NCI-H2081 (cell line): ENCODE data around the gene TCP1.
"Not testable (repeated sequence)": the region's sequence is repeated elsewhere in the genome, so short reads cannot be mapped to it uniquely, and the experiment has no call there.

Source experiments
- DNase-seq, 2 experiments: peaks; one replicate each; lab custom pipeline; 2025; lab: John Stamatoyannopoulos, UW

Gene TCP1

DNA sequence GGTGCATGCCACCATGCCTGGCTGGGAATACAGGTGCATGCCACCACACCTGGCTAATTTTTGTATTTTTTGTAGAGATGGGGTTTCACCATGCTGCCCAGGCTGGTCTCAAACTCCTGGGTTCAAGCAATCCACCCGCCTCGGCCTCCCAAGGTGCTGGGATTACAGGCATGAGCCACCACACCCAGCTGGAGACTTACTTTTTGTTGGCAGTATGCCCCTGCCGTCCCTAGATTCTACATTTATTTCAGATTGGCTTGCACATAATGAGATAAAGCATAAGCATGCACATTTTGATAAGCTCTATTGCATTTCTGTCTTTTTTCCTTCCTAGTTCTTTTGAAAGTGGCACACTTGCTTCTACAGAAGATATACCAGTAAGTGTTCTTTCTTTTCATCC is 27.4 kb upstream of the TCP1 start:
- not testable (repeated sequence) for DNase-seq

DNA sequence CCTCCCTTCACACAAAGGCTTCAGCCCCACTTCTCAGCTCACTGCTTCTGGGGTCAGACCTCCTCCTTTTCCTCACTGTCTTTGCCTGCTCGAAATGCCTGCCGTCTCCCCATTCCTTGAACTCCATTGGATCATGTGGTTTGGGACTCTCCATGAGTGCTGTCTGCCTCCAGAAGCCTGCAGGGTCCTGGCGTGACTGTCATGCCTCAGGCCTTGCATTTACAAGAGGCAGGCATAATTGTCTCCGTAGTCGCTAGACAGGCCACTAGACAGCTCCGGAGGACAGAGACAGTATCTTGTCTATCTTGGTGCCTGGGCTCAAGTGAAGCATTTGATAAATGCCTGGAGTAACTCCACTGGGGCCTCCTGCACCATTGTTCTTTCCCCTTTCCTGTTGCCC is 26.0 kb upstream of the TCP1 start:
- DNase-seq: no peak

DNA sequence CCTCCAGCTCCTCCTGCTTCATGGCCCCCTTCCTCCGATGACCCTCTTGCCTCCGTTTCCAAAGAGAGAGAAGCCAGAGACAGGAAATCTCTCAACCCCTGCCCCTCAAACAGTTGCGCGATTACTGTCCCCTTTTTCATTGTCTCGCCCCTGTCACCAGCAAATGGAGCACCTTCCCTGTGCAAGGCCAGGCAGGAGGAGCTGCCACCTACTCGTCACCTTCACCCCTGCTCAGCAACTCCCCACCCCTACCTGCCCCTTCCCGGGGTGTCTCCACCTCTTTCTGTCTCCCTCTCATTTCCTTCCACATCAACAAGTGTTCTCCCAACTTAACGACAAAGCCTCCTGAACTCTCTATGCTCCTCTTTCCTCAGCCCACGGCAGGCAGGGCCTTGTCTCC is 24.4 kb upstream of the TCP1 start:
- DNase-seq: no peak

DNA sequence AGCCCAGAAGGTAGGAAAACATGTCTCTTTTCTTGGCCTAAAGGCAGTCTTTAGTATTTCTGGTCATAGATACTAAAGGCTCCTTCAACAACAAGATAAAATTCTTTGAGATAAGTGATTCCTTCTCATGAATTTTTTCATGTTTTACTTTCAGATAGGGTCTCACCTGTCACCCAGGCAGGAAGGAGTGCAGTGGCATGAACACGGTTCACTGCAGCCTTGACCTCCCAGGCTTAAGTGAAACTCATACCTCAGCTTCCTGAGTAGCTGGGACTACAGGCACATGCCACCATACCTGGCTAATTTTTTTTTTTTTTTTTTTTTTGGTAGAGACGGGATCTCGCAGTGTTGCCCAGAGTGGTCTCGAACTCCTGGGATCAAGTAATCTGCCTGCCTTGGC is 19.7 kb upstream of the TCP1 start:
- DNase-seq: no peak

DNA sequence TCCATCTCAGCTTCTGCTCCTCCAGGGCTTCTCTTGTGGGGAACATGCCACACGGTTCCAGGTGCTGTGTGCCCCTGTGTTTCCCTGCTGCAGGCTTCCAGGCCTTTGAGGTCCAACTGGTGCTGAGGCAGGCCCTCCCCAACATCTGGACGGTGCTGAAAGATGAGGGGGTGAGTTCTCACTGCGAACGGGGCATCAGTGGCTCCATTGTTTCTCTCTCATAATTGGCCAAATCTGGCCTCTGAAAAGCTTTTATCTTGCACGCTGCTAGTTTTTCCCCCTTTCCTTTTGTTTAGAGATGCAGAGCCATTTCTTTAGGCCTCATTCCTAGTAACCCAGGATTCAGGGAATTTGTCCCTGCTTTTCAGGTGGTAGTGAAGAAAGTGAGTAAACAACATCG is 19.2 kb upstream of the TCP1 start:
- no peak for DNase-seq

DNA sequence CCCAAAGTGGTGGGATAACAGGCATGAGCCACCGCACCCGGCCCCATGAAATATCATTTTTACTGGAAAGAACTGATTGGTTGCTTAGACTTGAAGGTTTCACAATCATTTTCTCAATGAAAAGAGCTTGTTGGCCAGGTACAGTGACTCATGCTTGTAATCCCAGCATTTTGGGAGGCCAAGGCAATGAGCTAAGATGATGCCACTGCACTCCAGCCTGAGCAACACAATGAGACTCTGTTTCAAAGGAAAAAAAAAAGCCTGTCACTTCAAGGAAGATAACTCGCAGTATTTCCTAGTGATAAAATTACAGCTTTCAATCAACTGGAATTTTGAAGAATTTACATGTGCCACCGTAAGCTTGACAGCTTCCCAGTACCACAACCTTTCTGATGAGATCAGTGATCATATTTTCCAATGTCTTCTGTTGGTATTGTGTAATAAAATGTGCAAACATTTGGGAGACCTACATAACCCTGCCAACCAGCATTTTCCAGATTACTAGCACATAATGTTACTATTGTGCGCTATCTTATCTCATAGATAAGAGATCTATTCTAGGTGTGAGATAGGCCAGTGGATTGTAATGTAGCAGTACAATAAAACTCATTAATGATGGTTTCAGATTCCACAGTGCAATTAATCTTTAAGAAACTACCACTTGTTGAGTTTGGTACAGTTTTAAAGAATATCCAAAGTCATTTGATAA is 17.9 kb upstream of the TCP1 start:
- no peak for DNase-seq

DNA sequence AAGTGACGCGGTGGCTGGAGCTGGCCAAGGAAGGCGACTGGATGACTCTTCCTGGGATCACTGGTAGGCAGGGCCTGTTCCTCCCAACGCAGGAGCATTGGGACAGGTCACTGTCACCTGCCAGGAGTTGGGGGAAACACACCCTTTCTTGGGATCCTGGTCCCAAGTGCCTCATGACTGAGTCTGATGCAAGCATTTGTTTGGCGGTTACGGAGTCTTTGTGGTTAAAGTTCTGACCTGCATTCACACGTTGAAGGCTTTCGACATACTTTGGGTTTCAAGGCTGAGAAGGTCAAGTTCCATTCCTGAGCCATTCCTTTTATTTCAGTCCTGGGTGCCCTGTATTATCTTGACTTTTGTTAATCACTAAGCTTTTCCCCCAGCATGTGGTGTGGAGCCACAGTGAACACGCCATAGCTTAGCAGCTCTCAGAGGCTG is 16.6 kb upstream of the TCP1 start:
- DNase-seq: no peak

DNA sequence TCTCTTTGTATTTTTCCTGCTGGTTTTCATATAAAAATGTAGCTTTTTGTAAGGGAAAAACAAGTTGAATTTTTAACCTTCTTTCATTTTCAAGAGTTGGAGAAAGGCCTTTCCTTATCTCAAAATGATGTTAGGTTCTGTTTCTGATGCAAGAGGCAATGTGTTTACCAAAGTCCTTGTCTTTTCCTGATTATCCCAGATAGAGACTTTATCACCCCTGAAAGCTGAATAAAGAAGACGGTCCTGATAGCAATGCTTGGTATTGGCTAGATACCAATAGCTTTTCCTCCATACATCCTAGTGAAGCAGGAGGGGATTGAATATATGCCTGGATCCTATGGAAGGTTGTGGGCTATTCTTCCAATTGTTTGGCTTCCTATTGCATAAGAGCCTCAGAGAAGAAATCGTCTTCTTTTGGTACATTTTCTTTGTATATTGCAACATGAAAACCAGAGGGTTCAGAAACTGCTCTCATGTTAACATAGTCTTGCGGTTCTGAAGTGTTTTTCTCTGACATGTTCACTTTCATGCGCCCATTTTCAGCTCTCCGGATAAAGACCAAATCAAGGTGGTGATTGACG is 16.1 kb upstream of the TCP1 start:
- no peak for DNase-seq

DNA sequence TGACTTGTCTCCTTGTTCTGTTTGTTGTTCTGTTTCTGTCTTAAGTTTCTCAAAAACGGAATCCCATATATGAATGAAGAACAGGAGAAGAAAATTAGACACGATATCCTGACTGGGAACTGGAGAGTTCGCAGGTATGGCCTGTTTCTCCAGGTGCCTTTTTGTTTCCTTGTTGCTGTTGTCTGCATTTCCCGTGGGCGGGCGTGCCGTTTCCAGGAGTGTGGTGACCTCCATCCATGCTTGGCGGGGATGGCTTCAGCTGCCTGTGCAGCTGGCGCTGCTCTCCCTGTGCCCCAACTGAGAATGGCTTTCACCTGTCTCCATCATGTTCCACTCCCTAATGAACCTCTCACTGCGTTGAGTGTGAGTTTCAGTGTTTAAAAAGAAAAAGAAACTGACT is 15.1 kb upstream of the TCP1 start:
- DNase-seq: no peak

DNA sequence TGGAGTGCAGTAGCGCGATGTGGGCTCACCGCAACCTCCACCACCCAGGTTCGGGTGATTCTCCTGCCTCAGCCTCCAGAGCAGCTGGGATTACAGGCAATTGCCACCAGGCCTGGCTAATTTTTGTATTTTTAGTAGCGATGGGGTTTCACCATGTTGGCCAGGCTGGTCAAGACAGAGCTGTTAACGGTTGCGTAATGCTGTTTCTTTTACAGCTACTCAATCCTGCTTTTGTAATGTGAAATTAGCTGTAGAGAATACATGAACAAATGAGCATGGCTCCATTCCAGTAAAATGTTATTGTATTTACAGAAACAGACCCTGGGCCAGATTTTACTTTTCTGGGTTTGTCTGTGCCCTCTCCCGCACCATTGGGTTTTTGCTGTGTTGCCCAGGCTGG is 12.5 kb upstream of the TCP1 start:
- no peak for DNase-seq

DNA sequence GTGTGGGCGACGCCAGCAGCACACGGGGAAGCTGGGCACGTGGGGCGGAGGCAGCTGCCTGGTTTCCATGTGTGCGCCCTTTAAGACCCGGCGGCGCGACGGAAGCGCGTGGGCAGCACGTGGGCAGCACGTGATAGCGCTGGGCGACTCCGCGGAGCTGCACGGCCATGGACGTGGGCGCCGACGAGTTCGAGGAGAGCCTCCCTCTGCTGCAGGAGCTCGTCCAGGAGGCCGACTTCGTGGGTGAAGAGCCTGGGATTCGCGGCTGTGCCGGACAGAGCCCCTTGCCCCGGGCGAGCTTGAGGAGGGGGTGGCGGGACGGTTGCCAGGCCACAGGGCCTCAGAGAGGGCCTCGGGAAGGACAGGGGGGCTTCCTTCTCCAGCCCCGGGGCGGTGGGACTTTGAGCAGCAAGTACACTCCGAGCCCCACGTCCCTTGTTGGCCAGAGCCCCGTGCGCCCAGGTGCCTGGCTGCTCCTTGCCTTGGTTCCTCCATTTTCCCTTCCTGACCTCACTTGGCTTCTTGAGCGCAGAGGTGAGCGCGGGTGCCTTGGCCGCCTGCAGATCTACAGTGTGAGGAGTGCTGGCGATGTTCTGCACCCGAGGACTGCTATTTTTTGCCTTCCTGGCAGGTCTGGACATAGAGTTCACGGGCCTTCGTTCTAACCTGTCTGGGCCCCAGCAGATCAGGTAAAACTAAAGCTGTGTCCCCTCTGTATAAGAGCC is 10.9 kb upstream of the TCP1 start, which contains the start of gene PNLDC1:
PNLDC1 (plus strand) TSS at position 136 of the 725 bp plus-strand sequence; CDS start at position 168, 32 bp downstream.
- no peak for DNase-seq

DNA sequence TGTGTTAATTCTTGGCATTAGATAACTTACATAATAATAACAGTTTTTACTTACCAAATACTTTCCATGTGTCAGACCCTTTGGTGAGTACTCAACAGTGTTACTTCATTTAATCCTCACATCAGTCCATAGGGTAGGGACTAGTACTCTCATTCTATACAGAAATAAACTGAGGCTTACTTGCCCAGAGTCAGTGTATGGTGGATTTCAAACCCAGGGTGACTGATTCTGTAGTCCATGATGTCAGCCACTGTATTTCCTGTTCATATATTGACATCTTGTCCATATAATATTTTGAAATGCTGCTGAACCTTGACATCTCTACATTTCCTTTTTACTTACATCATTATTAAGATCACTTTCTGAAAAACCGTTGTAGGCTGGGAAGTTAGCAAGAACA is 8.2 kb upstream of the TCP1 start:
- DNase-seq: no peak

DNA sequence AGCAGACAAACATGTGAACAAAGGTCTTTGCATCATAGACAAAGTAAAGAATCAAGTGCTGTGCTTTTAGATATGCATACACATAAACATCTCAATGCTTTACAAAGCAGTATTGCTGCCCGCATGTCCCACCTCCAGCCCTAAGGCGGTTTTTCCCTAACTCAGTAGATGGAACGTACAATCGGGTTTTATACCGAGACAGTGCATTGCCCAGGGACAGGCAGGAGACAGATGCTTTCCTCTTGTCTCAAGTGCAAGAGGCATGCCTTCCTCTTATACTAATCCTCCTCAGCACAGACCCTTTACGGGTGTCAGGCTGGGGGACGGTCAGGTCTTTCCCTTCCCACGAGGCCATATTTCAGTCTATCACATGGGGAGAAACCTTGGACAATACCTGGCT is 5.6 kb upstream of the TCP1 start:
- not testable (repeated sequence) for DNase-seq

DNA sequence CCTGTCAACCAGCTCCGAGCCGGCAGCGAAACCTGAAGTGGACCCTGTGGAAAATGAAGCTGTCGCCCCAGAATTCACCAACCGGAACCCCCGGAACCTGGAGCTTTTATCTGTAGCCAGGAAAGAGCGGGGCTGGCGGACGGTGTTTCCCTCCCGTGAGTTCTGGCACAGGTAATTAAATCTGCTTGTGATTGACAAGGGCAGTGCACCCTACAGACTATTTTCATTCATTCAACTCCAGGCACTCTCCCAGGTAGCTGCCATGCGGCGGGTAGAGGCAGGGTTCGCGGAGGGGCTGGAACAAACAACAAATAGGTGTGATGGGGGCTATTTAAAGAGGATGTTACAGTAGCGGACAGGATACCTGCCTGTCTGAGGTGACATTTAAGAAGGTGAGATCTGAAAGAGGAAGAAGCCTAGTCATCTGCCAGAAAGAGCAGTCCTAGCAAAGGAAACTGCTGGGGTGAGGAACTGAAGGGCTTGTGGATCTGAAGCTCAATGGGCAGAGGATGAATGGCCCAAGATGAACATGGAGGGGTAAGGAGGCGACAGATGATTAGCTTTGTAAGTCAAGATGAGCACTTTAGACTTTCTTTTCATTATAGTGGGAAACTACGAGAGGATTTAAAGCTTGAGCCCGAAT is 1.7 kb upstream of the TCP1 start:
- no peak for DNase-seq

DNA sequence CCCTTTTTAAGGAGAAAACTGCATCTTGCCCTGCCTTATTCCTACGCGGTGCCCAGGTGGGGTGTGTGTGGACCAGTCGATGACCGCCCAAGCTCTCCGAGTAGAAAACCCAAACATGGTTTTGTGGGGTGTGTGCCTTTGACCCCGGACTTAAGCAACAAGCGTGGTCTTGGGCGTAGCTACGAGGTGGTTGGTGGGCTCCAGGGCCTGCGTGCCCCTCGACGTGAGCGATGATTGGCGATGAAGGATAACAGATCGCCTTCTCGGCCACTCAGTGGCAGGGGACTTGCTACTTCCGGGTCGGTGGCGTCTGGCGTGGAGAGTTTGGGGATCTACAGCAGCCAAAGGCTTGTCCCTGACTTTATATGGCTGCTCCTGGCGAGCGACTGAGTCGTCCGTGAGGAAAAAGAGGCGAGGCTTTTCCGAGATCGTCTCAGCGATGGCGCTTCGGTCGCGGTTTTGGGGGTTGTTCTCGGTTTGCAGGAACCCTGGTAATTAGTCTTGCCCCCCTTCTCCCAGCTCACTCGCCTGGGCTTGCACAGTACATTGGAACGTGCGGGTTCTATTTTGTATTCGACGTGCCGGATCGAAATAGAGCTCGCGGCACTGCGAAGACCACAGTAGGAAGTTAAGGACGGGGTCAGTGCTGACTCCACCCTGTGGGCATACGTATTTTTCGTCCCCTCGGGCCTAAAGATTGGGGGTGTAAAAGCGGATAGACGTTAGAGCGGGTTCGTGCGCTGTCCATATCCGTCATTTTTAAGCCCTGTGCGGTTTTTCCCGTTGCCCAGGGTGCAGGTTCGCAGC is 950 bp upstream of the TCP1 start, which contains the start of gene MRPL18:
MRPL18 (plus strand) TSS at position 319 of the 807 bp plus-strand sequence; CDS start at position 440, 121 bp downstream.
- peak; percentile 90 to 95 for DNase-seq

DNA sequence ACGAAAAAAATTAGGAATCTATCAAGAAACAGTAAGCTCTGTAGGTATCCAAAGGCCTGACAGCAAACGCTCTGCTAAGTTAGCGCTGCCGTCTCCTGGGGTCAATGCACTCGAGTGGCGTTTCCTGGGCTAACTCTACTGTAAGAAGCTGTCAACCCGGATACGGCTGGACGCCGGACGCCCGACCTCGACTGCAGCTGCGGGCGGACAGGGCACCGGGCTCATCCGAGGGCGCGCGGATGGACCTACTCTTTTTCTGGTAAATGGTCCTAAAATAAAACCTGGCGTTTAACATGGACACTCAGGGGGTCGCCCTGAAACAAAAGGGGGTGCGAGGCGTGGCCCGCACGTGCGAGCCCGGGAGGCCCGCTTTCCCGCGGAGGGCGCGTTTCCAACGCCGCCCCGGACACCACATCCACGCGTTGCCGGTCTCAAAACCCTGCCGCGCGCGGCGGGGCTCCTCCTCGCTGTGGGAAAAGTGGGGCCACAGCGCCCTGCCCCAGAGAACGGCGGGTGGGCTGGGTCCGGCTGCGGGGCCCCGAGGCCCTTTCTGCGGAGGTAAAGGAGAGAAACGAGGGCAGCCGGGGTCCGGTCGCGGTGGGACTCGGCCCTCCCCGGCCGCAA is 537 bp downstream of the TCP1 start:
- DNase-seq: no peak

DNA sequence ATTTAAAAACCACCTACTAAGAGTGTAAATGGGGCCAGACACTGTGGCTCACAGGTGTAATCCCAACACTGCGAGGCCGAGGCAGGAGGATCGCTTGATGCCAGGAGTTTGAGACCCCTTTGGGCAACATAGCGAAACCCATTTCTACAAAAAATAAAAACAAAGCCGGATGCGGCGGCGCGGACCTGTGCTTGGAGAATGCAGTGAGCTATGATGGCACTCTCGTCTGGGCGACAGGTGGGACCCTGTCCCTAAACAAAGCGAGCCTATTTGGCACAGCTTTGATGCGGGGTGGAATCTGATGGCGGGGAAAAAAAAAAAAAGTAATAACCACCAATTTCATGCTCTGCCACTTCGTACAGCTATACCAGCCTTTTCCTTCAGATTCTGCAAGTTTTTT is 1.1 kb downstream of the TCP1 start:
- DNase-seq: no peak

DNA sequence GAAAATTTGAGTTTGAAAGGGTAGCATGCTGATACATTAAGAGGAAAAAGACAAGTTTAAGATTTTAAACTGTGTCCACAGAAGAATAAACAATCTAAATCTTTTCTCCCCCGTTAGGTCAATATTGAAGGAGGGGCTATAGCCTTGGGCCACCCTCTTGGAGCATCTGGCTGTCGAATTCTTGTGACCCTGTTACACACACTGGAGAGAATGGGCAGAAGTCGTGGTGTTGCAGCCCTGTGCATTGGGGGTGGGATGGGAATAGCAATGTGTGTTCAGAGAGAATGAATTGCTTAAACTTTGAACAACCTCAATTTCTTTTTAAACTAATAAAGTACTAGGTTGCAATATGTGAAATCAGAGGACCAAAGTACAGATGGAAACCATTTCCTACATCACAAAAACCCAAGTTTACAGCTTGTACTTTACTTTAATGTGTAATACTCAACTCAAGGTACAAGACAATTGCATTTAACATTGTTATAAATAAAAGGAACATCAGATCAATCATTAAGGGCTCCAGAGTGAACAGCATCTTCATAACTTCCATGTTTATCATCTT is 10.8 kb downstream of the TCP1 start:
- DNase-seq: no peak

DNA sequence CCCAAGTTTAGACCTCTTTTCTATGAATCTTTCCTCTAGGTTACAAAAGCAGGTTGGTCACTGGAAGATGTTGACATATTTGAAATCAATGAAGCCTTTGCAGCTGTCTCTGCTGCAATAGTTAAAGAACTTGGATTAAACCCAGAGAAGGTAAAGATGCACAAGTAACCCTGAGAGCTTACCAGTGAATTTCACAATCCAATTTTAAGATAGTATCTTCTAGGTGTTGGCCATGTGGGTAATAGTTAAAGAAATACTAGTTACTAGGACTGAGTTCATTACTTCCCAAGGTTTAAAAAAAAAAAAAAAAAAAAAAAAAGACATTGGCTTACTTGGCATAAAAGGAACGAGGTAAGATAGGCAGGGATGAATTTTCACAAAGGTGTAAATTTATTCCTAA is 11.3 kb downstream of the TCP1 start:
- DNase-seq: no peak

DNA sequence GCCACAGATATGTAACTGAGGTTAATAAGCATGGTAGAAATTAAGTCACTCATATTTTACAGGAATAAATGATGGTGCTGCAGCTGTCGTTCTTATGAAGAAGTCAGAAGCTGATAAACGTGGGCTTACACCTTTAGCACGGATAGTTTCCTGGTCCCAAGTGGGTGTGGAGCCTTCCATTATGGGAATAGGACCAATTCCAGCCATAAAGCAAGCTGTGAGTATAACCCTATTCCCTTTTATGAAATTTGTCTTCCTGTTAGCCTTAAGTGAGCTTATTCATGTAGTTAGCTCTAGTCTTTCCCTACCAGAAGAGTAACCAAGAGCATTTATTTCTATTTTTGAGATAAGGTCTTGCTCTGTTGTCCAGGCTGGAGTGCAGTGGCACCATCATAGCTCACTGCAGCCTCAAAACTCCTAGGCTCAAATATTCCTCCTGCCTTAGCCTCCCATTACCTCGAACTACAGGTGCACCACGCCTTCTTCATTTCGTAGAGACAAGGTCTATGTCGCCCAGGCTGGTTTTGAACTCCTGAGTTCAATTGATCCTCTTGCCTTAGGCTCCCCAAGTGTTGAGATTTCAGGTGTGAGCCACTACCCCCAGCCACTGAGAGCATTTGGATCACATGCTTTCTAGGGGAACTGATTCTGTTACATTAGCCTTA is 12.0 kb downstream of the TCP1 start:
- no peak for DNase-seq
